HG03558 (cell line): ENCODE measurements around the gene PCDHGA5.
"Not testable (repeated sequence)": the region's sequence is repeated elsewhere in the genome, so short reads cannot be mapped to it uniquely, and the experiment has no call there.

Experiments
- ATAC-seq: cut with Tn5 transposase; IDR thresholded peaks from one replicate; pipeline ENCODE4 v1.9.1; 2021; ENCODE audit warnings: moderate number of reproducible peaks; ENCODE audit not compliant: unreplicated experiment; ENCODE audit errors: extremely low read depth

Gene PCDHGA5

DNA sequence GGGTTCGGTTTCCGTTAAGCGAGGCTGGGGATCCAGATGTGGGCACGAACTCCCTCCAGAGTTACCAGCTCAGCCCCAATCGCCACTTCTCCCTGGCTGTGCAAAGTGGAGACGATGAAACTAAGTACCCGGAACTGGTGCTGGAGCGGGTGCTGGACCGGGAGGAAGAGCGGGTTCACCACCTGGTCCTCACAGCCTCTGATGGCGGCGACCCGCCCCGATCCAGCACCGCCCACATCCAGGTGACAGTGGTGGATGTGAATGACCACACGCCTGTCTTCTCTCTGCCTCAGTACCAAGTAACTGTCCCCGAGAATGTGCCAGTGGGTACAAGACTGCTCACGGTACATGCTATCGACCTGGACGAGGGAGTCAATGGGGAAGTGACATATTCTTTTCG is 19.4 kb downstream of the PCDHGA5 start:
- ATAC-seq, result no peak

DNA sequence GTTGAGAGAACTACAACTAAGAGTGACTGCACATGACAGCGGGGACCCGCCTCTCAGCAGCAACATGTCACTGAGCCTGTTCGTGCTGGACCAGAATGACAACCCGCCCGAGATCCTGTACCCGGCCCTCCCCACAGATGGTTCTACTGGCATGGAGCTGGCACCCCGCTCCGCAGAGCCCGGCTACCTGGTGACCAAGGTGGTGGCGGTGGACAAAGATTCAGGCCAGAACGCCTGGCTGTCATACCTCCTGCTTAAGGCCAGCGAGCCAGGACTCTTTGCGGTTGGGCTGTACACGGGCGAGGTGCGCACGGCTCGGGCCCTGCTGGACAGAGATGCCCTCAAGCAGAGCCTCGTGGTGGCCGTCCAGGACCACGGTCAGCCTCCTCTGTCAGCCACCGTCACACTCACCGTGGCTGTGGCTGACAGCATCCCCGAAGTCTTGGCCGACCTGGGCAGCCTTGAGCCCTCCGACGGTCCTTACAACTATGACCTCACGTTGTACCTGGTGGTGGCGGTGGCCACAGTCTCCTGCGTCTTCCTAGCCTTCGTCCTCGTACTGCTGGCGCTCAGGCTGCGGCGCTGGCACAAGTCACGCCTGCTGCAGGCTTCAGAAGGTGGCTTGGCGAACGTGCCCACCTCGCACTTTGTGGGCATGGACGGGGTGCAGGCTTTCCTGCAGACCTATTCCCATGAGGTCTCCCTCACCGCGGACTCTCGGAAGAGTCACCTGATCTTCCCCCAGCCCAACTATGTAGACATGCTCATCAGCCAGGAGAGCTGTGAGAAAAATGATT is 20.7 kb downstream of the PCDHGA5 start:
- no peak for ATAC-seq

DNA sequence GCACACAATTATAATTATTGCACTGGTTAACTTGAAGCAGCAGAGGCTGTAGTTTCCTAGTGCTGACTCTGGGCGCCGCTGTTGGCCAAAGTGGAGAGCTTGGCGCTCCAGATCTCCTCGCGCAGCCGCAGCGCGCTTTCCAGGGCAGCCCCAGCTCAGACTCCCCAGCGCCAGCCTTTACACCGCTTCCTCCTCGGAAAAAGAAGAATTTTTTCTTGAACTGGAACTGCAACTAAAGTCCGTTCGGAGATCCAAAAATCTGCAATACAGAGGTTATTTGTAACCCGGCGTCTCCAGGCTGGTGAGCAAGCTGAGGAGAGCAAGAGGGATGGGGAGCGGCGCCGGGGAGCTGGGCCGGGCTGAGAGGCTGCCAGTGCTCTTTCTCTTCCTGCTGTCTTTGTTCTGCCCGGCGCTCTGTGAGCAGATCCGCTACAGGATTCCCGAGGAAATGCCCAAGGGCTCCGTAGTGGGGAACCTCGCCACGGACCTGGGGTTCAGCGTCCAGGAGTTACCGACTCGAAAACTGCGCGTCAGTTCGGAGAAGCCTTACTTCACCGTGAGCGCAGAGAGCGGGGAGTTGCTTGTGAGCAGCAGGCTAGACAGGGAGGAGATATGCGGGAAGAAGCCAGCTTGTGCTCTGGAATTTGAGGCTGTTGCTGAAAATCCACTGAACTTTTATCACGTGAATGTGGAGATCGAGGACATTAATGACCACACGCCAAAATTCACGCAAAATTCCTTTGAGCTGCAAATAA is 23.8 kb downstream of the PCDHGA5 start, which contains the start of gene PCDHGB4:
PCDHGB4 (plus strand) TSS at position 142 of the 755 bp plus-strand sequence; CDS start at position 329, 187 bp downstream.
- not testable (repeated sequence) for ATAC-seq

DNA sequence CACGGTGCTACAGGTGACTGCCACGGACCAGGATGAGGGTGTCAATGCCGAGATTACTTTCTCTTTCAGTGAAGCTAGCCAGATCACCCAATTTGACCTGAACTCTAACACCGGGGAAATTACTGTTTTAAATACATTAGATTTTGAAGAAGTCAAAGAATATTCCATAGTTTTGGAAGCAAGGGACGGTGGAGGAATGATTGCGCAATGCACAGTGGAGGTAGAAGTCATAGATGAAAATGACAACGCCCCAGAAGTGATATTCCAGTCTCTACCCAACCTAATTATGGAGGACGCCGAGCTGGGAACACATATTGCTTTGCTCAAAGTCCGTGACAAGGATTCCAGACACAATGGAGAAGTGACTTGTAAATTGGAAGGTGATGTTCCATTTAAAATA is 24.7 kb downstream of the PCDHGA5 start:
- ATAC-seq, result no peak

DNA sequence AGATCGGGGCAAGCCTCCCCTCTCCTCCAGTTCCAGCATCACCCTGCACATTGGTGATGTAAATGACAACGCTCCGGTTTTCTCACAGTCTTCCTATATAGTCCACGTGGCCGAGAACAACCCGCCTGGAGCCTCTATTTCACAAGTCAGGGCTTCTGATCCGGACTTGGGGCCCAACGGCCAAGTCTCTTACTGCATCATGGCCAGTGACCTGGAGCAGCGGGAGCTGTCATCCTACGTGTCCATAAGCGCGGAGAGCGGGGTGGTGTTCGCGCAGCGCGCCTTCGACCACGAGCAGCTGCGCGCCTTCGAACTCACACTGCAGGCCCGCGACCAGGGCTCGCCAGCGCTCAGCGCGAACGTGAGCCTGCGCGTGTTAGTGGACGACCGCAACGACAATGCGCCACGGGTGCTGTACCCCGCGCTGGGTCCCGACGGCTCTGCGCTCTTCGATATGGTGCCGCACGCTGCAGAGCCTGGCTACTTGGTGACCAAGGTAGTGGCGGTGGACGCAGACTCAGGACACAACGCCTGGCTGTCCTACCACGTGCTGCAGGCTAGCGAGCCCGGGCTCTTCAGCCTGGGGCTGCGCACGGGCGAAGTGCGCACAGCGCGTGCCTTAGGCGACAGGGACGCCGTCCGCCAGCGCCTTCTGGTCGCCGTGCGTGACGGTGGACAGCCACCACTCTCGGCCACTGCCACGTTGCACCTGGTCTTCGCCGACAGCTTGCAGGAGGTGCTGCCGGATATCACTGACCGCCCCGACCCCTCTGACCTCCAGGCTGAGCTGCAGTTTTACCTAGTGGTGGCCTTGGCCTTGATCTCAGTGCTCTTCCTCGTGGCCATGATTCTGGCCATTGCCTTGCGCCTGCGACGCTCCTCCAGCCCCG is 25.4 kb downstream of the PCDHGA5 start:
- ATAC-seq, result no peak

DNA sequence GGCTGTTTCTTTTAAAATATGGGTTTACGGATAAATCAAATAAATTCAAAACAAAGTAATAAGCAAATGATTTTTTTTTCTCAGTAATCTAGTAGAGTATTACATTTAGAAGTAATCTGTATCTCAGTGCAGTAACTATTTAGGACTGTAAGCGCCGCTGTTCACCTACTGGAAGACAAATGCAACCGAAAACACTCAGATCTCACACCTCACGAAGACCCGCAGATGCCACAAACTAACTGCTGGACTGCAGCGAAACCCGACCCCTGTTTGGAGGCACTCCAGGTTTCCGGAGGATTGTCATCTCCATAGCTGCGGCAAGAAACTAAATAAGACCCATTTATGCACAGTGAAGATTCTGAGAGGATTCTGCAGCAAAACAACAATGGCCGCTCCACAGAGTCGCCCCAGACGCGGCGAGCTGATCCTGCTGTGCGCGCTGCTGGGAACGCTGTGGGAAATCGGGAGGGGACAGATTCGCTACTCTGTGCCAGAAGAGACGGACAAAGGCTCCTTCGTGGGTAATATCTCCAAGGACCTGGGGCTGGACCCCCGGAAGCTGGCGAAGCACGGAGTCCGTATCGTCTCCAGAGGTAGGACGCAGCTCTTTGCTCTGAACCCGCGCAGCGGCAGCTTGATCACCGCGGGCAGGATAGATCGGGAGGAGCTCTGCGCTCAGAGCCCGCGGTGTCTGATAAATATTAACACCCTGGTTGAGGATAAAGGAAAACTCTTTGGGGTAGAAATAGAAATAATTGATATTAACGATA is 28.7 kb downstream of the PCDHGA5 start, which contains the start of gene PCDHGA8:
PCDHGA8 (plus strand) TSS at position 205 of the 770 bp plus-strand sequence; CDS start at position 386, 181 bp downstream.
- ATAC-seq, result no peak

DNA sequence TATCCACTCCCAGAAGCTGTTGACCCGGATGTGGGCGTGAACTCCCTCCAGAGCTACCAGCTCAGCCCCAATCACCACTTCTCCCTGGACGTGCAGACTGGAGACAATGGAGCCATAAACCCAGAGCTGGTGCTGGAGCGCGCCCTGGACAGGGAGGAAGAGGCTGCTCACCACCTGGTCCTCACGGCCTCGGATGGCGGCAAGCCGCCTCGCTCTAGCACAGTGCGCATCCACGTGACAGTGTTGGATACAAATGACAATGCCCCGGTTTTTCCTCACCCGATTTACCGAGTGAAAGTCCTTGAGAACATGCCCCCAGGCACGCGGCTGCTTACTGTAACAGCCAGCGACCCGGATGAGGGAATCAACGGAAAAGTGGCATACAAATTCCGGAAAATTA is 29.3 kb downstream of the PCDHGA5 start:
- ATAC-seq, result no peak

DNA sequence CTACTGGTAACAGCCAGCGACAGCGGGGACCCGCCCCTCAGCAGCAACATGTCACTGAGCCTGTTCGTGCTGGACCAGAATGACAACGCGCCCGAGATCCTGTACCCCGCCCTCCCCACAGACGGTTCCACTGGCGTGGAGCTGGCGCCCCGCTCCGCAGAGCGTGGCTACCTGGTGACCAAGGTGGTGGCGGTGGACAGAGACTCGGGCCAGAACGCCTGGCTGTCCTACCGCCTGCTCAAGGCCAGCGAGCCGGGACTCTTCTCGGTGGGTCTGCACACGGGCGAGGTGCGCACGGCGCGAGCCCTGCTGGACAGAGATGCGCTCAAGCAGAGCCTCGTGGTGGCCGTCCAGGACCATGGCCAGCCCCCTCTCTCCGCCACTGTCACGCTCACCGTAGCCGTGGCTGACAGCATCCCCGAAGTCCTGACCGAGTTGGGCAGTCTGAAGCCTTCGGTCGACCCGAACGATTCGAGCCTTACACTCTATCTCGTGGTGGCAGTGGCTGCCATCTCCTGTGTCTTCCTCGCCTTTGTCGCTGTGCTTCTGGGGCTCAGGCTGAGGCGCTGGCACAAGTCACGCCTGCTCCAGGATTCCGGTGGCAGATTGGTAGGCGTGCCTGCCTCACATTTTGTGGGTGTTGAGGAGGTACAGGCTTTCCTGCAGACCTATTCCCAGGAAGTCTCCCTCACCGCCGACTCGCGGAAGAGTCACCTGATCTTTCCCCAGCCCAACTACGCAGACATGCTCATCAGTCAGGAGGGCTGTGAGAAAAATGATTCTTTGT is 30.6 kb downstream of the PCDHGA5 start:
- ATAC-seq, result not testable (repeated sequence)

DNA sequence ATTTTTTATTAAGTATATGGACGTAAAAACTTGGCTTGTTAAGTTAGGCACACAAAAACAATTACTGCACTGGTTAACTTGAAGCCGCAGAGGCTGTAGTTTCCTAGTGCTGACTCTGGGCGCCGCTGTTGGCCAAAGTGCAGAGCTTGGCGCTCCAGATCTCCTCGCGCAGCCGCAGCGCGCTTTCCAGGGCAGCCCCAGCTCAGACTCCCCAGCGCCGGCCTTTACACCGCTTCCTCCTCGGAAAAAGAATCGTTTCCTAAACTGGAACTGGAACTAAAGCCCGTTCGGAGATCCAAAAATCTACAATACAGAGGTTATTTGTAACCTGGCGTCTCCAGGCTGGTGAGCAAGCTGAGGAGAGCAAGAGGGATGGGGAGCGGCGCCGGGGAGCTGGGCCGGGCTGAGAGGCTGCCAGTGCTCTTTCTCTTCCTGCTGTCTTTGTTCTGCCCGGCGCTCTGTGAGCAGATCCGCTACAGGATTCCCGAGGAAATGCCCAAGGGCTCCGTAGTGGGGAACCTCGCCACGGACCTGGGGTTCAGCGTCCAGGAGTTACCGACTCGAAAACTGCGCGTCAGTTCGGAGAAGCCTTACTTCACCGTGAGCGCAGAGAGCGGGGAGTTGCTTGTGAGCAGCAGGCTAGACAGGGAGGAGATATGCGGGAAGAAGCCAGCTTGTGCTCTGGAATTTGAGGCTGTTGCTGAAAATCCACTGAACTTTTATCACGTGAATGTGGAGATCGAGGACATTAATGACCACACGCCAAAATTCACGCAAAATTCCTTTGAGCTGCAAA is 34.0 kb downstream of the PCDHGA5 start, which contains the start of gene PCDHGB5:
PCDHGB5 (plus strand) TSS at position 192 of the 796 bp plus-strand sequence; CDS start at position 373, 181 bp downstream.
- ATAC-seq, result not testable (repeated sequence)

DNA sequence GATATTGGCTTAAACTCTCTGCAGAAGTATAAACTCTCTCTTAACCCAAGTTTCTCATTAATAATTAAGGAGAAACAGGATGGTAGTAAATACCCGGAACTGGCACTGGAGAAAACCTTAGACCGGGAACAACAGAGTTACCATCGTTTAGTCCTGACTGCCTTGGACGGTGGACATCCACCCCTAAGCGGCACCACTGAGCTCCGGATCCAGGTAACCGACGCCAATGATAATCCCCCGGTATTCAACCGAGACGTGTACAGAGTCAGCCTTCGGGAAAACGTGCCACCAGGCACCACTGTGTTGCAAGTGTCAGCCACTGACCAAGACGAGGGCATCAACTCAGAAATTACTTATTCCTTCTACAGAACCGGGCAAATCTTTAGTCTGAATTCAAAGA is 34.6 kb downstream of the PCDHGA5 start:
- no peak for ATAC-seq

DNA sequence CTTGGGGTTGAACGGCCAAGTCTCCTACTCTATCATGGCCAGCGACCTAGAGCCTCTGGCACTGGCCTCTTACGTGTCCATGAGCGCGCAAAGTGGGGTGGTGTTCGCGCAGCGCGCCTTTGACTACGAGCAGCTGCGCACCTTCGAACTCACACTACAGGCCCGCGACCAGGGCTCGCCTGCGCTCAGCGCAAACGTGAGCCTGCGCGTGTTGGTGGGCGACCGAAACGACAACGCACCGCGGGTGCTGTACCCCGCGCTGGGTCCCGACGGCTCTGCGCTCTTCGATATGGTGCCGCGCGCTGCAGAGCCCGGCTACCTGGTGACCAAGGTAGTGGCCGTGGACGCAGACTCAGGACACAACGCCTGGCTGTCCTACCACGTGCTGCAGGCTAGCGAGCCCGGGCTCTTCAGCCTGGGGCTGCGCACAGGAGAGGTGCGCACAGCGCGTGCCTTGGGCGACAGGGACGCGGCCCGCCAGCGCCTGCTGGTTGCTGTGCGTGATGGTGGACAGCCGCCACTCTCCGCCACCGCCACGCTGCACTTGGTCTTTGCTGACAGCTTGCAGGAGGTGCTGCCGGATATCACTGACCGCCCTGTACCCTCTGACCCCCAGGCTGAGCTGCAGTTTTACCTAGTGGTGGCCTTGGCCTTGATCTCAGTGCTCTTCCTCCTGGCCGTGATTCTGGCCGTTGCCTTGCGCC is 35.7 kb downstream of the PCDHGA5 start:
- no peak for ATAC-seq

DNA sequence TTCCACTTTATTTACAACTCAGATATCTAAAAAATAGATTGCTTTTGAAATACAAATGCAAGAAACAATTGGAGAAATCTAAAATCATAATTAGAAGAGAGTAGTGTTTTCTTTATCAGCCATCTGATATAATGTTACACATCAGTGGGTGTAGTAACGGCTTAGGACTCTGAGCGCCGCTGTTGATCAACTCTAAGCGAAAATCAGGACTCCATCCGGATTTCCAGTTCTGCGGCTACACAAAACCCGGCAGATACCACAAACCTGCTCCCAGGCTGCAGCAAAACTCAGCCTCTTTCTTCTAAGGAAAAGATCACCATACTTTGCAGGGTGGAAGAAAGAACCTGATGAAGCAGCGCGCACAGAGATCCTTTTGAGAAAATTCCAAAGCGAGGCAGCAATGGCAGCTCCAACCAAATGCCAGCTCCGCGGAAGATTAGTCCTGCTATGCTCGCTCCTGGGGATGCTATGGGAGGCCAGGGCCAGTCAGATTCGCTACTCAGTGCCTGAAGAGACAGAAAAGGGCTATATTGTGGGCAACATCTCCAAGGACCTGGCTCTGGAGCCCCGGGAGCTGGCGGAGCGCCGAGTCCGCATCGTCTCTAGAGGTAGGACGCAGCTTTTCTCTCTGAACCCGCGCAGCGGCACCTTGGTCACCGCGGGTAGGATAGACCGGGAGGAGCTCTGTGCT is 38.7 kb downstream of the PCDHGA5 start, which contains the start of gene PCDHGA9:
PCDHGA9 (plus strand) TSS at position 226 of the 691 bp plus-strand sequence; CDS start at position 401, 175 bp downstream.
- no peak for ATAC-seq

DNA sequence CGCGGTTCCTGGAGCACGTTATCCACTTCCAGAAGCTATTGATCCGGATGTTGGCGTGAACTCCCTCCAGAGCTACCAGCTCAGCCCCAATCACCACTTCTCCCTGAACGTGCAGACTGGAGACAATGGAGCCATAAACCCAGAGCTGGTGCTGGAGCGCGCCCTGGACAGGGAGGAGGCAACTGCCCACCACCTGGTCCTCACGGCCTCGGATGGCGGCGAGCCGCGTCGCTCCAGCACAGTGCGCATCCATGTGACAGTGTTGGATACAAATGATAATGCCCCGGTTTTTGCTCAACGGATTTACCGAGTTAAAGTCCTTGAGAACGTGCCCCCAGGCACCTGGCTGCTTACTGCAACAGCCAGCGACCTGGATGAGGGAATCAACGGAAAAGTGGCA is 39.4 kb downstream of the PCDHGA5 start:
- ATAC-seq, result no peak

DNA sequence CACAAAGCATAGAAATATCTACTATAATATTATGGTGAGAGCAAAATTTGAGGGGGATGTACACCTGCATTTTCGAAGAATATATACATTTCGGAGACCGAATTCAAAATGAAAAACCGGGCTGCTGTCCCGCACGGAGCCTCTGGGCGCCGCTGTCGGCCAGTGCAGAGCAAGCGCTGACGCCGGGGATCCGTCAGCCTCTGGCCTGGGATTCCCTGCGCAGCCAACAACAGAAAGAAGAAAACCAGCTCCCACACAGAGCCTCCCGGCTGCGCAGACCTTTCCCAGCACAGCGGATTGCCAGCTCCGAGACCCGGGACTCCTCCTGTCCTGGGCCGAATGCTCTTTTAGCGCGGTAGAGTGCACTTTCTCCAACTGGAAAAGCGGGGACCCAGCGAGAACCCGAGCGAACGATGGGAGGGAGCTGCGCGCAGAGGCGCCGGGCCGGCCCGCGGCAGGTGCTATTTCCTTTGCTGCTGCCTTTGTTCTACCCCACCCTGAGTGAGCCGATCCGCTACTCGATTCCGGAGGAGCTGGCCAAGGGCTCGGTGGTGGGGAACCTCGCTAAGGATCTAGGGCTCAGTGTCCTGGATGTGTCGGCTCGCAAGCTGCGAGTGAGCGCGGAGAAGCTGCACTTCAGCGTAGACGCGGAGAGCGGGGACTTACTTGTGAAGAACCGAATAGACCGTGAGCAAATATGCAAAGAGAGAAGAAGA is 44.0 kb downstream of the PCDHGA5 start, which contains the start of gene PCDHGB6:
PCDHGB6 (plus strand) TSS at position 232 of the 716 bp plus-strand sequence; CDS start at position 414, 182 bp downstream.
- not testable (repeated sequence) for ATAC-seq

DNA sequence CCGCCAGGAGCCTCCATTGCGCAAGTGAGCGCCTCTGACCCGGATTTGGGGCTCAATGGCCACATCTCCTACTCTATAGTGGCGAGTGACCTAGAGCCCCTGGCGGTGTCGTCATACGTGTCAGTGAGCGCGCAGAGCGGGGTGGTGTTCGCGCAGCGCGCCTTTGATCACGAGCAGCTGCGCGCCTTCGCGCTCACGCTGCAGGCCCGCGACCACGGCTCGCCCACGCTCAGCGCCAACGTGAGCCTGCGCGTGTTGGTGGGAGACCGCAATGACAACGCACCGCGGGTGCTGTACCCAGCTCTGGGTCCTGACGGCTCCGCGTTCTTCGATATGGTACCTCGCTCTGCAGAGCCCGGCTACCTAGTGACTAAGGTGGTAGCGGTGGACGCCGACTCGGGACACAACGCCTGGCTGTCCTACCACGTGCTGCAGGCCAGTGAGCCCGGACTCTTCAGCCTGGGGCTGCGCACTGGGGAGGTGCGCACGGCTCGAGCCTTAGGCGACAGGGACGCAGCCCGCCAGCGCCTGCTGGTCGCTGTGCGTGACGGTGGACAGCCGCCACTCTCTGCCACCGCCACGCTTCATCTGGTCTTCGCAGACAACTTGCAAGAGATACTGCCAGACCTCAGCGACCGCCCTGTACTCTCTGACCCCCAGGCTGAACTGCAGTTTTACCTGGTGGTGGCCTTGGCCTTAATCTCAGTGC is 45.8 kb downstream of the PCDHGA5 start:
- no peak for ATAC-seq
